HG03139 (cell line): Measurements from ENCODE around the gene PTGIS.

Experiments used
- ATAC-seq: cut with Tn5 transposase; IDR thresholded peaks from one replicate; pipeline ENCODE4 v1.9.1; 2021; ENCODE audit not compliant: unreplicated experiment

The PTGIS gene

DNA sequence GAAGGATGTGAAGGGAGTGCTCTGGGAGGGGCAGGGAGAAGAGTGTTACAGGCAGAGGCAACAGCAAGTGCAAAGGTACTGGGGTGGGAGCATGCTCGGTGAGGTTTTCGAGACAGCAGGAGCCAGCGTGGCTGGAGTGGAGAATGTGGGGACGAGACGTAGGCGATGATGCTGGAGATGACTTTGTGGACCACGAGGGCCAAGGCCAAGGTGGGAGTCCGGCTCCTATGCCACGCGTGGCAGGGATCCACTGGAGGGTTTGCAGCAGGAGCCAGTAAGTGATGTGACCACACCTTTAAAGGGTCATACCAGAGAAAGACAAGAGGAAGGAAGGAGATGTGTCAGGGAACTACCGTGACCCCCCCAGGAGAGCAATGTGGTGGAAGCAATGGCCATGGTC, 7.3 kb downstream of the PTGIS start:
- no peak for ATAC-seq

GRCh38 chr20:49560186-49560585, 7.8 kb downstream of the PTGIS start:
- no peak for ATAC-seq

GRCh38 chr20:49559411-49560081, 8.4 kb downstream of the PTGIS start:
- no peak for ATAC-seq

- ATAC-seq, result no peak
Observed at GRCh38 chr20:49558826-49559225, 9.1 kb downstream of the PTGIS start.

DNA sequence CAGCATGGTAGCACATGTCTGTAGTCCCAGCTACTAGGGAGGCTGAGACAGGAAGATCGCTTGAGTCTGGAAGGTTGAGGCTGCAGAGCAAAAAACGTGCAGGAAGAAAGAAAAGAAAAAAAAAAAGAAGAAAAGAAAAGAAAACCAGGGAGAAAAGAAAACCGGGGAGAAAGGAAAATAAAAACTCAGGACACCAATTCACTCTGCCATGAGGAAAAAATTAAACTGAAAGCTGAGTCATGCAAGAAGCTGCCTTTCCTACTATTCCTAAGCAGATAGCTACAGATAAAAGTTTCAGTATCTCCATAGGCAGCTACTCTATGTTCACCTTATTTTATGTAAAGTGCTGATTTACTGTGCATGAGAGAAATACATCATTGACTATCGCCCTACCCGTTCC, 10.5 kb downstream of the PTGIS start:
- ATAC-seq, result no peak

DNA sequence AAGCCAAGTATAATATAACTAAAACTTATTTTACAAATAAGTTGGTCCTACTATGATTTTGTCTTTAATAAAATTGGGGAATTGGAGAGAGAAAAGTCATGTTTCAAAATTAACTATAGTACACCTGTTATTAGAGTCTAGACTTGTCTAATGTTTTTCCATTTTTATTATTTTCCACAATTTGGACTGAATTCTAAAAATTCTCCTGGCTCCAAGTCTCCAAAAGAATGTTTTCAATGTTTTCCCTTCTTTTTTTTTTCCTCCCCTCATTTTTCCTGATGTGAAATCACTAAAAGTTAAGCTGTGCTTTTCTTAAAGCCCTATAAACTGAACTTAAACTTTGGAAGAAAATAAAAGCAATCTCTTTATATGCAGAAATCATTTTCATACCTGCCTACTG, 11.3 kb downstream of the PTGIS start:
- ATAC-seq, result no peak

GRCh38 chr20:49549801-49550551, 18.0 kb downstream of the PTGIS start:
- ATAC-seq, result no peak

- no peak for ATAC-seq
Observed at GRCh38 chr20:49548371-49548947, 19.5 kb downstream of the PTGIS start.

GRCh38 chr20:49545572-49545971, 22.4 kb downstream of the PTGIS start:
- no peak for ATAC-seq

DNA sequence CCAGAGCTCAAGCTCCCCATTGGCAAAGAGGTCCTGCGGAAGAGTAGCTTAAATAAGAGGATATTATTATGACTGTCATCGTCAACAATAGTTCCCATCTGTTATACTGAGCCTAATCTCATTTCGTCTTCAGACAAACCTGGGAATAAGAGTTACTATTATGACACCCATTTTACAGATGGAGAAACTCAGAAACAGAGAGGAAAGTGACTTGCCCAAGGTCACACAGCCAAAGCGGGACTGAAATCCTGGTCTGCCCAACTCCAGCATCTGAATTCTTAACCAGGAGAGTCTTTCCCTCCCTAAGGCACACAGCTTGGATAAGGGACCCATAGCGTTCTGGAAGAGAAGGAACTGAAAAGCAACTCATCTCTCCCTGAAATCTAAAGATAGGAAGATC, 23.4 kb downstream of the PTGIS start:
- ATAC-seq, result no peak

- ATAC-seq, result no peak
Observed at GRCh38 chr20:49543858-49544437, 24.0 kb downstream of the PTGIS start.

DNA sequence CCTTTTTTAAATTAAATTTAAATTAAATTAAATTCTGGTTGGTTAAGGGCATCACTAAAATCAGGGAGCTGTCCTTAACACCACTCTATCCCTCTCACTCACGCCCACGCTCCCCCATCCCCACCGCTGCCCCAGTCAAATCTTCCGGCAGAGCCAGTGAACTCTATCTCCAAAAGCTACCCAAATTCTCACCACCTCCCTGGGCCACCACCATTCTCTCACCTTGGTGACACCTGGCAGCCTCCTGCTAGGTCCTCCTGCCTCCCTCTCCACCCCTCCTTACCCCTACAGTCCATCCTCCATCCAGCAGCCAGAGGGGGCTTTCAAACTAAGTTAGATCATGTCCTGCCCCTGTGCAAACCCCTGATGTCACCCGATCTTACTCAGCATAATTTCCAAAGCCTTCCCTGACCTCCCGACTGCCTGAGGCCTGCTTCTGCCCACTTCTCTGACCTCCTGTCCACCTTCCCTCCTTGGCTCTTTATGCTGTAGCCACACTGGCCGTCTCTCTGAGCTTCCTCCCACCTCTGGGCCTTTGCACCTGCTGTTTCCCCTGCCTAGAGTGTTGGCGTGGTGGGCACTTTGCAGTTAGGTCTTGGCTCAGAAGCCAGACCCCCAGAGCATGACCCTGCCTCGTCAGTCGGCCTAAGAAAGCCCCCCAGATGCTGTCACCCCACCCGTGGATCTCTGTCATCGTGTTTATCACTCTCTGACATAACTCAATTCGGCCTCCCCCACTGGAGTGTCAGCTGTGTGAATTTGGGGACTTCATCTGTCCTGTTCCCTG, 24.7 kb downstream of the PTGIS start:
- no peak for ATAC-seq

- ATAC-seq, result no peak
Observed at GRCh38 chr20:49542514-49542991, 25.4 kb downstream of the PTGIS start.

- no peak for ATAC-seq
Observed at GRCh38 chr20:49541733-49542513, 26.0 kb downstream of the PTGIS start.

DNA sequence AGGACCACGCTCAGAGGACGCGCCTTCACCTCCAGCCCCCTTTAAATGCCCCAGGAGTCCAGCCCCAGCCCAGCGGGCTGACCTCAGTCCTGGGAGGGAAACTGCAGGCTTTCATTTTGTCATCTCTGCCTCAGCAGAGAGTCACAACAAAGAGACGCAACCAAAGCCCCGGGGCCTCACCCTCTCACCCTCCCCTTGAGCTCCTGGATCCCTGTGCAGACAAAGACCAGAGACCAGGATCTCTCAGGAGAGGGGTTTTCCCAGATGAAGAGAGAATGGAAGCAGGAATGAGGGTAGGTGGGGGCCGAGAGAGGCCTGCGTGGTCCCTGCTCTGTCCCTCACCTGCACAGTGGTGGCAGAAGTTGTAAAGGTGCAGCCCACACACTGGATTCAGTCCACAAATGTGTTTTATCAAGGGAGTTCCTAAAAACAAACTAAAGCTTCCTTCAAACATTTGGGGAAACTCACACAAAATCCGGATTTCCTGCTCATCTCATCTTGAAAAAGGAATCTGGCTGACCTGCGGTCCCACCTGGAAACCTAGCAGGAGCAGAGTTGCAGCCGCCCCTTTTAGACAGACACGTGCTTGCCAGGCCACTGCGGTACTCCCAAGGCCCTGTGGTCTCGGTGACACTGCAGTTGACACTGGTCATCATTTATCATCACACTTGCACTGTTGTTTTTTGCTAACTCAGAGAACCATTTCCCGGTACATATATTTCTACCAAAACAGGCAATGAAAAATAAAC, 27.1 kb downstream of the PTGIS start:
- ATAC-seq, result no peak

GRCh38 chr20:49540232-49540620, 27.7 kb downstream of the PTGIS start:
- ATAC-seq, result no peak

GRCh38 chr20:49539481-49540231, 28.3 kb downstream of the PTGIS start:
- no peak for ATAC-seq

GRCh38 chr20:49538950-49539349, 29.0 kb downstream of the PTGIS start:
- ATAC-seq, result no peak

- ATAC-seq, result no peak
Observed at GRCh38 chr20:49534255-49534712, 33.7 kb downstream of the PTGIS start.
